Measurements from ENCODE around the gene SORCS1.

SORCS1 gene

DNA sequence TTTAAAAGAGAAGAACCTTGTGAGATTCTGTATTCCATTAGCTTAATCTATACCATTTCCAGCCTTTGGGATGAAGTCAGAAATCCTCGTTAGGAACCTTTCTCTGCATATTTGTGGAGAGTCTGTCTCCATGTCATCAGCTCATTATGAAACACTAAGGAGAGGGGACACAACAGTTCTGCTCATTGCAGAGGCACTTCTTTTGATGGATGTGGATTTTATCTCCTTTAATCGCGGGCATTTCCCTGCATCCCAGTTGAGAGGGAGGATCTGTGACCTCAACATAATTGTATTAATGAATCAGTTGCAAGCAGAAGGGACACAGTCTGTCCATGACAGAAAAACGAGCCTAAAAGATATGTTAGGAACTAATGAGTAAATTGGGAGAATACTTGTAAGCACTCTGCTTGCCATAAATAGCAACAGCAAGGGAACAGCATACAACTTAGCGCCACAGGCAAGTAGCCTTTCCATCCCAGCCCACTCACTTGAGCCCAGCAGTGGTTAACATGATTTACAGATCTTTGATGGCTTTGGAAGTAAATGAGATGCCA lies 37.9 kb downstream of the SORCS1 start:
- ChIA-PET POLR2A (no interaction called here), CTCF (no interaction called here)
- no peak for DNase-seq (ENCODE audit: extremely low spot score)
- TF ChIP-seq, protein P1, sequence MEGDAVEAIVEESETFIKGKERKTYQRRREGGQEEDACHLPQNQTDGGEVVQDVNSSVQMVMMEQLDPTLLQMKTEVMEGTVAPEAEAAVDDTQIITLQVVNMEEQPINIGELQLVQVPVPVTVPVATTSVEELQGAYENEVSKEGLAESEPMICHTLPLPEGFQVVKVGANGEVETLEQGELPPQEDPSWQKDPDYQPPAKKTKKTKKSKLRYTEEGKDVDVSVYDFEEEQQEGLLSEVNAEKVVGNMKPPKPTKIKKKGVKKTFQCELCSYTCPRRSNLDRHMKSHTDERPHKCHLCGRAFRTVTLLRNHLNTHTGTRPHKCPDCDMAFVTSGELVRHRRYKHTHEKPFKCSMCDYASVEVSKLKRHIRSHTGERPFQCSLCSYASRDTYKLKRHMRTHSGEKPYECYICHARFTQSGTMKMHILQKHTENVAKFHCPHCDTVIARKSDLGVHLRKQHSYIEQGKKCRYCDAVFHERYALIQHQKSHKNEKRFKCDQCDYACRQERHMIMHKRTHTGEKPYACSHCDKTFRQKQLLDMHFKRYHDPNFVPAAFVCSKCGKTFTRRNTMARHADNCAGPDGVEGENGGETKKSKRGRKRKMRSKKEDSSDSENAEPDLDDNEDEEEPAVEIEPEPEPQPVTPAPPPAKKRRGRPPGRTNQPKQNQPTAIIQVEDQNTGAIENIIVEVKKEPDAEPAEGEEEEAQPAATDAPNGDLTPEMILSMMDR (IDR thresholded peaks at IDR 0.05; ENCODE audit: control extremely low read depth, extremely low read depth, low read depth, missing control alignments): no peak

DNA sequence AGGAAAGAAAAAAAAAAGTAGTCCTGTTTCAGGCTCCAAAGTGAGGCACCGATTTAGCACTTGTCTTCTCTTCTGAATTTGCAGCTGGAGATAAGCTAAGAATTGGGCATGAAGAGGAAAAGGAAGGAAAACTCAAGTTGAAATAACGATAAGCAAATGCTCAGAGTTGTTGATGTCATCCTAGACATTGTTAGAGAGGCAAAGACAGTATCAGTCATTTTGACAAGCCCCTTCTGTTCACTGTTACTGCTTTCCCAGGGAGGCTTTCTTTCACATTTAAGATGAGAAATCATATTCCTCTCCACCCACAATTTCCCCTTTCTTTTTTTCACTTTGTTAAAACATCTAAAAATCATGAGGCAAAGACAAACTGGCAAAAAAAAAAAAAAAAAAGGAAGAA lies 41.8 kb downstream of the SORCS1 start:
- TF ChIP-seq, protein P1 (IDR thresholded peaks at IDR 0.05; ENCODE audit: control extremely low read depth, extremely low read depth, low read depth, missing control alignments): no peak
- CTCF ChIA-PET: interaction anchor here (1.1 to 1.3 kb wide), 2 partner anchors 11 to 22 kb away, joined by 3 read pairs; no protein-coding TSS in a partner anchor
- DNase-seq (ENCODE audit: extremely low spot score): no peak
- POLR2A ChIA-PET: no interaction called here

DNA sequence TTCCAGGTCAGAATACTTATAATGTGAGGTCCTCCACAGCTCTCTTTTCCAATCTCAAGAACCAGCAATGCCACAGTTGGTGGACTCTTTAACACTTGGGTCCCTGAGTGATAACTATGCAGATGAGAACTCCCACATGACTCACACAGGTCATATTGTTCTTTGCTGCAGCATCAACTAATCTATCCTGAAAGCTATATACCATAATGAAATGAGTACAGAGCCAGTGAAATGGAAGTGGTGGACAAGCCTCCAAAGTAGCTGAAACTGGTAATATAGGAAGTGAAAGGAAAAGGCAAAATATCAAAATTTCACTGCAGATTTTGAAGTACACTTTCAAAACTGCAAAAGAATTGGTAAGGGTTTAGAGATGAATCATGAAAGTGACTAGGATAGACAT lies 45.6 kb downstream of the SORCS1 start:
- DNase-seq (ENCODE audit: extremely low spot score): no peak
- POLR2A ChIA-PET: no interaction called here
- CTCF ChIA-PET: no interaction called here
- TF ChIP-seq, protein P1 (IDR thresholded peaks at IDR 0.05; ENCODE audit: control extremely low read depth, extremely low read depth, low read depth, missing control alignments): no peak

DNA sequence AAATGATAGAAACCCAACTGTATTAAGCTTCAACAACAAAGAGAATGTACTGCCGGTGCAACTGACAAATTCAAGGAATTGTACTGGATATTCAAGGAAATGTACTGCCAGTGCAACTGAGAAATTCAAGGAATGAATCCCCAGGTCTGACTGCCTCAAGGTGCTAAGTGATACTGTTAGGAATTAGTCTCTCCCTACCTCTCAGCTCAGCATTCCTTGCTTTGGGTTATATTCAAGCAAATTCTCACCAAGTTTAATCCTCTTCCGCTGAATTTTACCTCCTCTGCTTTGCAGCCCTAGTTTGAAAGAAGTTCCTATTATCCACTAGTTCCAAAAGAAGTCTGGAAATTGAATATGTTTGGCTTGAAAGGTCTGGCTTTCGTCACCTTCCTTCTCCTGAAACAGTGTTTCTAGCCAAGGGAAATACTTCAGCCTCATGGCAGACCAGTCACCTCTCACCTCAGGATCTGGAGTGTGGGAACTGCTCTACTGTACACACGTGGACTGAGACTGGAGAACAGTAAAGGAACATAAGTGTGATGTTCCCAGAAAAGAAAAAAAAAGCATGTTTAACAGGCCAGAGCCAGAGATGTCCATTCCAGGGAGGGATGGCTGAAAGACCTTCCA lies 60.4 kb downstream of the SORCS1 start:
- ChIA-PET CTCF (interaction anchor here (0.7 kb wide), 1 partner anchor 398 kb away, joined by 3 read pairs; no protein-coding TSS in a partner anchor), POLR2A (no interaction called here)
- TF ChIP-seq, protein P1 (IDR thresholded peaks at IDR 0.05; ENCODE audit: control extremely low read depth, extremely low read depth, low read depth, missing control alignments): no peak
- no peak for DNase-seq (ENCODE audit: extremely low spot score)

DNA sequence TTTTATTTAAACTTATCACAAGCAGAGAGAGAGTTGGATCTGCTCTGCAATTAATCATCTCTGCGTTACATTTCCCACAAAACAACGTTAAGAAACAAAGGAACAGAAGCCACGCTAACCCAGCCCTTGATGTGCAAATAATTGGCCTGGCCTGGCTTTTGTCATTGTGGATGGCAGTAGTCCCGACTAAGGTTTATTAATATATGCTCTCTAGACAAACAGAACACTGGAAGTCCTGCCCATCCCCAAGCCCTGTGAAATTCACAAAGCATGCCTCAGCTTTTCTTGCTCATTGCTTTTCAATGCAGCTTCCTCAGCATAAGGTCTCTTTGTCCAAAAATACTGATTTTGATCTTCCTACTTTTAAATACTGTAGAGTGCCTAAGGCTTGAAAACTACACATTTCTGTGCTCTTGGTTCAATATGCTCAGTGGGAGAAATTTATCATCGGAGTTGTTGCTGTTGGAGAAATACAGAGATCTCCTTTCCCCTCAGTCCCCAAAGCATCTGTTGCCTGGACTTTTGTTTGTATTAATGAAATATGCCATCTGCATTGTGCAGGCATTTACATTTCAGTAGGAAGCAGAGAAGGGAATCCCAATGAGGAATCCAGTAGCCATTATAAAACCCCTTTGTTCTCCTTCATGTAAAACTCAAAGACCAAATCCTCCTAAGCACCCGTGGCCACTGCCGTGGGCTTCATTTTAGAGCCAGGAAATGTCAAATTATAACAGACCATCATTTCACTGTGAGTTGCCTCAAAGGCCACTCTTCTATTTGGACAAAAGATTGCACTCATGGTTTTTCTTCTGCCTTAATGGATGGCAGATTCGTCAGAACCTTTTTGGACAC lies 61.1 kb downstream of the SORCS1 start:
- no peak for DNase-seq (ENCODE audit: extremely low spot score)
- ChIA-PET CTCF (no interaction called here), POLR2A (no interaction called here)
- TF ChIP-seq, protein P1 (IDR thresholded peaks at IDR 0.05; ENCODE audit: control extremely low read depth, extremely low read depth, low read depth, missing control alignments): no peak

DNA sequence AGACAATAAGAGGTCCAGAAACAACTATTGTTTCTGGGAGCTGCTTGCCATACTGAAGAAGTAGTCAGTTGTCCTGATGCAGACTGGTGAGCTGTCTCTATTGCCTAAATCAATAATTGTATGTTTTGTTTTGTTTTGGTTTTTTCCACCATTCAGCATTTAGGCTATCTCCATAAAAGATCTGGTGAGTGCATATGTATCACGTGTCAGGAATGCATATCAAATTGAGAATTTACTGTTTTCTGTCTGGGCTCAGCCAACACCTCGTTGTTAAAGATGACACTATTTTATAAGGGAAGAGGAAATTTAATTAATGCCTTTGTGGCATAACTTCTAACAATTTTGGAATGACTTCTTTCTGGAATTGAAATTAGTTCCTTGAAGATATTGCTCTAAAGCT lies 66.2 kb downstream of the SORCS1 start:
- DNase-seq (ENCODE audit: extremely low spot score): no peak
- ChIA-PET CTCF (interaction anchor here (1.6 to 1.7 kb wide), 2 partner anchors 10 to 13 kb away, joined by 5 read pairs; no protein-coding TSS in a partner anchor), POLR2A (no interaction called here)
- TF ChIP-seq, protein P1 (IDR thresholded peaks at IDR 0.05; ENCODE audit: control extremely low read depth, extremely low read depth, low read depth, missing control alignments): no peak
